Trophoblast cell (in vitro differentiated cells and primary cell): Measurements from ENCODE around the gene EXO1.
"Not testable (repeated sequence)": the region's sequence is repeated elsewhere in the genome, so short reads cannot be mapped to it uniquely, and the experiment has no call there.

Source experiments
- DNase-seq, 2 donors: peaks; one replicate each; pipeline ENCODE4 v3.0.0-alpha.2; 2016
- H2AFZ ChIP-seq: 2 replicates; pipeline ENCODE4 v1.6.1; 2013; ENCODE audit warnings: low read length, moderate library complexity, mild to moderate bottlenecking; ENCODE audit not compliant: insufficient read depth, poor library complexity
- H2AK5ac ChIP-seq: 2 replicates; pipeline ENCODE4 v1.6.1; 2013; ENCODE audit warnings: mild to moderate bottlenecking, low read length
- H2BK120ac ChIP-seq: 2 replicates; pipeline ENCODE4 v1.6.1; 2013; ENCODE audit warnings: low read length, mild to moderate bottlenecking, moderate library complexity; ENCODE audit not compliant: insufficient read depth, poor library complexity
- H2BK12ac ChIP-seq: 2 replicates; pipeline ENCODE4 v1.6.1; 2013; ENCODE audit warnings: mild to moderate bottlenecking, low read length, moderate library complexity
- H2BK5ac ChIP-seq: 2 replicates; pipeline ENCODE4 v1.6.1; 2013; ENCODE audit warnings: low read length, low read depth, moderate library complexity, mild to moderate bottlenecking; ENCODE audit not compliant: poor library complexity
- H3K14ac ChIP-seq: 2 replicates; pipeline ENCODE4 v1.6.1; 2013; ENCODE audit warnings: mild to moderate bottlenecking, low read length
- H3K18ac ChIP-seq: 2 replicates; pipeline ENCODE4 v1.6.1; 2013; ENCODE audit warnings: mild to moderate bottlenecking, low read length
- H3K23ac ChIP-seq: 2 replicates; pipeline ENCODE4 v1.6.1; 2013; ENCODE audit warnings: low read length
- H3K27ac ChIP-seq: 2 replicates; pipeline ENCODE4 v1.5.1; 2013; ENCODE audit warnings: low read depth, mild to moderate bottlenecking, inconsistent platforms, low read length, moderate library complexity
- H3K27me3 ChIP-seq: 2 replicates; pipeline ENCODE4 v1.6.1; 2013; ENCODE audit warnings: inconsistent platforms, mild to moderate bottlenecking, low read length, moderate library complexity; ENCODE audit not compliant: insufficient read depth
- H3K36me3 ChIP-seq, 2 experiments: 1 replicate in 1 of 2; 2 replicates in 1 of 2; pipeline ENCODE4 v1.6.1; 2013; ENCODE audit warnings: low read length in 2 of 2, mild to moderate bottlenecking in 2 of 2, moderate library complexity in 1 of 2; ENCODE audit not compliant: insufficient read depth in 2 of 2, control insufficient read depth in 1 of 2
- H3K4ac ChIP-seq: 2 replicates; pipeline ENCODE4 v1.6.1; 2013; ENCODE audit warnings: low read depth, mild to moderate bottlenecking, low read length, moderate library complexity
- H3K4me1 ChIP-seq, 2 experiments: 1 replicate in 1 of 2; 2 replicates in 1 of 2; pipeline ENCODE4 v1.6.1; 2013; ENCODE audit warnings: low read length in 2 of 2, mild to moderate bottlenecking in 2 of 2, moderate library complexity in 1 of 2; ENCODE audit not compliant: insufficient read depth in 2 of 2, control insufficient read depth in 1 of 2
- H3K4me2 ChIP-seq: 2 replicates; pipeline ENCODE4 v1.6.1; 2013; ENCODE audit warnings: inconsistent platforms, mild to moderate bottlenecking, low read length, moderate library complexity
- H3K4me3 ChIP-seq: 2 replicates; pipeline ENCODE4 v1.5.1; 2013; ENCODE audit warnings: mild to moderate bottlenecking, low read depth, low read length, inconsistent platforms
- H3K79me1 ChIP-seq: one replicate; pipeline ENCODE4 v1.6.1; 2013; ENCODE audit warnings: low read length
- H3K79me2 ChIP-seq: 2 replicates; pipeline ENCODE4 v1.6.1; 2013; ENCODE audit warnings: low read length, mild to moderate bottlenecking; ENCODE audit not compliant: control insufficient read depth, insufficient read depth, poor library complexity
- H3K9ac ChIP-seq: 2 replicates; pipeline ENCODE4 v1.6.1; 2013; ENCODE audit warnings: mild to moderate bottlenecking, low read length
- H3K9me3 ChIP-seq: 2 replicates; pipeline ENCODE4 v1.6.1; 2013; ENCODE audit warnings: low read depth, mild to moderate bottlenecking, control low read depth, inconsistent platforms, low read length; ENCODE audit not compliant: insufficient read depth
- H4K12ac ChIP-seq: 2 replicates; pipeline ENCODE4 v1.6.1; 2013; ENCODE audit warnings: low read depth, mild to moderate bottlenecking, low read length, moderate library complexity
- H4K8ac ChIP-seq: 2 replicates; pipeline ENCODE4 v1.6.1; 2013; ENCODE audit warnings: low read depth, mild to moderate bottlenecking, low read length, moderate library complexity
- H4K91ac ChIP-seq: one replicate; pipeline ENCODE4 v1.6.1; 2013; ENCODE audit warnings: low read depth, mild to moderate bottlenecking, low read length, moderate library complexity
- WGBS: extraction: QIAGEN DNeasy Blood & Tissue Kit; methylation state at CpG from one replicate; pipeline ENCODE4 v1.1.7; 2013; ENCODE audit warnings: missing lambda C conversion rate; ENCODE audit not compliant: insufficient read length, insufficient coverage; ENCODE audit errors: extremely low coverage; 5-methylcytosine and 5-hydroxymethylcytosine counted together

EXO1 gene

DNA sequence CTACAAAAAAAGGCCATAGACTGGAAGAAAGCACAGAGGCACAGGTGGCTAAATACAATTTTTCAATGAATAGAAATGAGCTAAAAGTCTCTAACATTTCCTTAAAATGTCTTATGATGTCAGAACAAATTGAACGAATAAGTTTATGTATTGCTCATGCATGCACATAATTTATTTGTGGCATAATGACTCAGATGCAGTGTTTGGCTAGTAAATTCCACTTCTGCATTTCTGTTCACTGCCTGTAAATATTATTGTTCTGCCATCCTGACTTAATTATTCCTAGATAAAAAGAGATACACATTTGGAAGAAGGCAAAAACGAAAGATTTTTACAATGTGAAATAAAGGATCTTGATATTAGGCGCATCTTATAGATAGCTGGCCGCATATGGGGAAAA, 26.6 kb upstream of the EXO1 start:
- Histone ChIP-seq H2BK12ac (no peak overlapping the region), H4K91ac (no peak overlapping the region), H2BK5ac (no peak overlapping the region), H2BK120ac (no peak overlapping the region), H3K79me2 (no peaks in the 10 kb centered on the region), H3K9ac (no peak overlapping the region), H2AK5ac (no peak overlapping the region), H3K4me1 (no peaks in the 10 kb centered on the region), H3K4ac (no peak overlapping the region), H3K14ac (no peak overlapping the region), H2AFZ (no peak overlapping the region), H3K9me3 (no peaks in the 10 kb centered on the region), H3K18ac (no peak overlapping the region), H3K27me3 (no peaks in the 10 kb centered on the region), H4K8ac (no peak overlapping the region), H3K79me1 (no peaks in the 10 kb centered on the region), H3K23ac (no peak overlapping the region), H3K27ac (no peak overlapping the region), H3K4me2 (no peak overlapping the region), H4K12ac (no peak overlapping the region), H3K36me3 (no peaks in the 10 kb centered on the region), H3K4me3 (no peak overlapping the region)
- DNase-seq = no peak
- no CpG with 5 or more reads among the region's 4 CpGs for WGBS

DNA sequence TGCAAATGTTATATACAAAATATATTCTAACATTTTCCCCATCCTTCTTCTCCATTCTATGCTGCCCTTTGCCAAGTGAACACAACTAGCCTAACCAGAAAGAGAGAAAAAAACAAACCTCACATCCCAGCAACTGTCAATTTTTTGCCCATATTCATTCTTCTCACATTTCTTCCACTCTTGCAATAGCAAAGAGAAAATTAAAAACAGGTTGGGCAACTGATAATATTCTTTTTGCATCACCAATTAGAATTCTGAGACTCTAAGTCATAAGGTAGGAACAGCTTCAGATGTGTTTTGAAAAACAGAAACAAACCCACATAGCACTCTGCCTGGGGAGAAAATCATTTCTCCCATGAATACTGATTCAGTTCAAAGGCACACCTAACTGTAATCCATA, 25.2 kb upstream of the EXO1 start:
- H3K79me2 ChIP-seq = no peaks in the 10 kb centered on the region
- no peaks in the 10 kb centered on the region for H3K27me3 ChIP-seq
- H3K4ac ChIP-seq = no peak overlapping the region
- H4K12ac ChIP-seq = no peak overlapping the region
- H3K9ac ChIP-seq = no peak overlapping the region
- no peak overlapping the region for H3K23ac ChIP-seq
- H3K4me2 ChIP-seq = no peak overlapping the region
- H3K36me3 ChIP-seq = no peaks in the 10 kb centered on the region
- no peaks in the 10 kb centered on the region for H3K79me1 ChIP-seq
- H2BK120ac ChIP-seq = no peak overlapping the region
- H2AK5ac ChIP-seq = no peak overlapping the region
- no peak overlapping the region for H3K4me3 ChIP-seq
- H3K18ac ChIP-seq = no peak overlapping the region
- no peaks in the 10 kb centered on the region for H3K4me1 ChIP-seq
- H2BK12ac ChIP-seq = no peak overlapping the region
- H3K27ac ChIP-seq = no peak overlapping the region
- no peak overlapping the region for H2BK5ac ChIP-seq
- no peak overlapping the region for H4K91ac ChIP-seq
- no peak overlapping the region for H2AFZ ChIP-seq
- no peak overlapping the region for H4K8ac ChIP-seq
- peak; percentile 55 to 95 for DNase-seq
- no peak overlapping the region for H3K14ac ChIP-seq
- H3K9me3 ChIP-seq = no peaks in the 10 kb centered on the region

DNA sequence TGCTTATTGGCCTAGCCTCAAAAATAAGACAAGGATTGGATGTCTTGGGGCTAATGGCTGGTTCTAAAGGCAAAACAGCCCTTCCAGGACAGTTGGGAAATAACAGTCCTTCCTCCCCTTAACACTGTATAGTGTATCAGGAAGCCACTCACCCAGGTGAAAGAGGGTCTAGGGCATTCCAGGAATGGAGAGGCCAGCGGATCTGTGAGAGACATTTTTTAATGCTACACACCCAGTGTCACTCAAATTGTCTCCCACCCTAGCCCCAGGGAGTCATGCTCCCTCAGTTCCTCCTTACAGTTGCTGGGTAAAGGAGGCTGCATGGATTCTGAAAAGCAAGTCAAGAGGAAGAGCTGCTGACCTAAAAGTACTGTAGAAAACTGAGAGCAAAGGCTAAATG, 24.1 kb upstream of the EXO1 start:
- H3K23ac ChIP-seq = no peak overlapping the region
- no peaks in the 10 kb centered on the region for H3K9me3 ChIP-seq
- H3K4me1 ChIP-seq = no peaks in the 10 kb centered on the region
- H3K4me3 ChIP-seq = no peak overlapping the region
- no peak overlapping the region for H4K8ac ChIP-seq
- no CpG with 5 or more reads among the region's 1 CpG for WGBS
- H3K9ac ChIP-seq = no peak overlapping the region
- no peaks in the 10 kb centered on the region for H3K27me3 ChIP-seq
- H3K27ac ChIP-seq = no peak overlapping the region
- no peaks in the 10 kb centered on the region for H3K79me2 ChIP-seq
- H3K14ac ChIP-seq = no peak overlapping the region
- H2BK5ac ChIP-seq = no peak overlapping the region
- H3K18ac ChIP-seq = no peak overlapping the region
- no peak overlapping the region for H2BK12ac ChIP-seq
- H4K91ac ChIP-seq = no peak overlapping the region
- no peak overlapping the region for H2AK5ac ChIP-seq
- no peak overlapping the region for H2AFZ ChIP-seq
- no peaks in the 10 kb centered on the region for H3K36me3 ChIP-seq
- H3K79me1 ChIP-seq = no peaks in the 10 kb centered on the region
- no peak overlapping the region for H3K4ac ChIP-seq
- no peak overlapping the region for H3K4me2 ChIP-seq
- H2BK120ac ChIP-seq = no peak overlapping the region
- no peak for DNase-seq
- no peak overlapping the region for H4K12ac ChIP-seq

DNA sequence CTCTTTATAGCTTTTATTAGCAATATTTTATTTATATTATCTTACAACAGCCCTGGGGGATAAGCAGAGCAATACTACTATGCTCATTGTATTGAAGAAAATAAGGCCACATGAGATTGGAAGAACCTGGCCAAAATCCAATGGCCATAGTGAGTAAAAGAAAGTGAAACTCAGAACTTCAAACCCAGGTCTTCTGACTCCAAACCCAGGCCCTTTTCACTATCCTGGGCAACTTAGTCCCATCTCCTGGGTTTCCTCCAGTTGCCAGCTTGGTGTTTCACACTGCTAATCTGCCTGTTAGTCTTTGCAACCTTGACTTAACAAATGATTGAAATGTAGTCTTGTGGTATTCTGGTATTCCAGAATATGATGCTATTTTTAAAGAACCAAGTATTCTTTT, 22.4 kb upstream of the EXO1 start:
- Histone ChIP-seq H2AK5ac (no peak overlapping the region), H3K36me3 (no peaks in the 10 kb centered on the region), H2BK5ac (no peak overlapping the region), H3K14ac (no peak overlapping the region), H4K91ac (no peak overlapping the region), H3K27ac (no peak overlapping the region), H3K18ac (no peak overlapping the region), H3K27me3 (no peaks in the 10 kb centered on the region), H3K4me3 (no peak overlapping the region), H2AFZ (no peak overlapping the region), H3K79me2 (no peaks in the 10 kb centered on the region), H2BK120ac (no peak overlapping the region), H3K9ac (no peak overlapping the region), H3K4ac (no peak overlapping the region), H2BK12ac (no peak overlapping the region), H3K23ac (no peak overlapping the region), H4K12ac (no peak overlapping the region), H3K9me3 (no peaks in the 10 kb centered on the region), H3K4me1 (no peaks in the 10 kb centered on the region), H3K79me1 (peaks cover 2% of the 10 kb centered on the region), H3K4me2 (no peak overlapping the region), H4K8ac (no peak overlapping the region)
- DNase-seq = no peak

DNA sequence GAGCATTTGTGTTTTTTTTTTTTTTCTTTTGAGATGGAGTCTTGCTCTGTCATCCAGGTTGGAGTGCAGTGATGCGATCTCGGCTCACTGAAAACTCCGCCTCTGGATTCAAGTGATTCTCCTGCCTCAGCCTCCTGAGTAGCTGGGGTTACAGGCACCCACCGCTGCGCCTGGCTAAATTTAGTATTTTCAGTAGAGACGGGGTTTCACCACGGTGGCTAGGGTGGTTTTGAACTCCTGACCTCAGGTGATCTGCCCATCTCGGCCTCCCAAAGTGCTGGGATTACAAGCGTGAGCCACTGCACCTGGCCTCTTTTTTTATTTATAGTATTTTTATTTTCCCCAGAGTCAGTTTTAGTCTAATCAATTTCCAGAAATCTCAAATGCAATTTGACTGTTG, 21.4 kb upstream of the EXO1 start:
- not testable (repeated sequence) for H2BK5ac ChIP-seq, H3K27me3 ChIP-seq, H3K4ac ChIP-seq, H2BK12ac ChIP-seq, H3K9ac ChIP-seq, H3K79me2 ChIP-seq, H3K9me3 ChIP-seq, H4K8ac ChIP-seq, H4K91ac ChIP-seq, H3K27ac ChIP-seq, H3K36me3 ChIP-seq, H4K12ac ChIP-seq, H3K4me2 ChIP-seq, DNase-seq, H3K18ac ChIP-seq, H2AK5ac ChIP-seq, H2BK120ac ChIP-seq, H3K4me3 ChIP-seq, H3K4me1 ChIP-seq, H3K14ac ChIP-seq, H3K79me1 ChIP-seq, H2AFZ ChIP-seq, H3K23ac ChIP-seq
- no CpG with 5 or more reads among the region's 9 CpGs for WGBS
